Fibroblast of peridontal ligament (primary cell): ENCODE measurements around the gene UBE3C.

Experiments used
- DNase-seq: peaks from one replicate; pipeline ENCODE4 v3.0.0-alpha.2; 2010; ENCODE audit errors: extremely low read depth

UBE3C gene

DNA sequence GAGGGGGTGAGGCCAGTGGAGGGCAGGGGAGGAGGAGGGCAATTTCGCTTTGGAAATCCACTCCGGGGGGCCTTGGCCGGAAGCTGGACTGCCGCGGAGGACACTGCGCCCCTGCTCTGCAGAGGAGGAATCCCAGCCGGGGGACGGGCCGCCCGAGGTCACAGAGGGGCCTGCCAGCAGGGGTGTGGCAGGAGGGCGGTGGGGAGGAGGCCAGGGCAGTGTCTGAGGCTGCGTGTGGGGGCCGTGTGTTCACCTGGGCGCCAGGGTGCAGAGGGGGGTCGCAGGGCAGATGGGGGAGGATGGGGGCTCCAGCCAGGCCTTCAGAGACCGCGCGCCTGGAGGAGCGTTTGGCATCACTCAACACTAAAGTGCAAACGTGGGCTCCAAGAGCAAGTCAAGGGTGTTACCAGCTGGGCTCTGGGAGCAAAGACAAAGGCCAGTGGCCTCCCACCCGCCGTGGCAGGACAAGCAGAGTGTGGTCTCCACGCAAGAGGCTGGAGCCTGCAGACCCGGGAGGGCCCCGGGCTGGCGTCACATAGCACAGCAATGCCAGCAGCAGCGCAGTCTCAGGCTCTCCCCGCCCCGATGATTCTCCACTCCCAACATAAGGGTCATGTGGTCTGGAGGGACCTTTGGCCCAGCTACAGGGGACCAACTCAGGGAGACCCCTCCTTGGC lies 152.8 kb downstream of the UBE3C start:
- DNase-seq = no peak

DNA sequence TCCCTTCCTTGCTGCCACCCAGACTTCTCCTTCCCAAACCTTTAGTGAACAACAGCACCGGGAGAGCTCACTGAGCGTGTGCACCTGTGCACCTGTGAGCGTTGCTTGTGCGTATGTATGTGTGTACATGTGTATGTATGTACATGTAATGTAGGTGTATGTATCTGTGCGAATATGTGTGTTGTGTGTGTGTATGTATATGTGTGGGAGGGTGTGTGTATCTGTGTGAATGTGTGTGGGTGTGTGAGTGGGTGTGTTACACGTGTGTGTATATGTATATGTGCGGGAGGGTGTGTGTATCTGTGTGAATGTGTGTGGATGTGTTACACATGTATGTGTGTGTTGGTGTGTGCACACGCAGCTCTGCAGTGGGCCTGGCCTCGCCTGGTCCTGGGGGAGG lies 153.5 kb downstream of the UBE3C start:
- no peak for DNase-seq

GRCh38 chr7:157292770-157293412 lies 154.2 kb downstream of the UBE3C start:
- DNase-seq = no peak

GRCh38 chr7:157293413-157293788 lies 154.7 kb downstream of the UBE3C start:
- DNase-seq = no peak

DNA sequence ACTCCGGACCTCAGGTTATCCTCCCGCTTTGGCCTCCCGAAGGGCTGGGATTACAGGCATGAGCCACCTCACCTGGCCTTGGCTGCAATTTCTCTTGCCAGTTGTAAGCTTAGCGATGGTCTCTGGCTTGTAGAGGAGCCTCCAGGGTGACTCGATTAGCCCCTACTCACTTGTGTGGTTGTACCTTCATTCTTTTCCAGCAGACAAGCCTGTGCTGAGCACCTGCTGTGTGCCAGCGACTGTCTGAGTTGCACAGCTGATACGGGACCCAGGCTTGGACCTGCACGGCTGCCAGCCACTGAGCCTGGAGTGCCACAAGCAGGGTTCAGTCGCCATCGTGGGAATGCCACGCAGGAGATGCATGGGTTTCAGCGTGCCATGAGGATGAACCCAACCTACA lies 156.0 kb downstream of the UBE3C start:
- DNase-seq = no peak

- no peak for DNase-seq
These were observed 156.6 kb downstream of the UBE3C start for GRCh38 chr7:157295338-157295737.

DNA sequence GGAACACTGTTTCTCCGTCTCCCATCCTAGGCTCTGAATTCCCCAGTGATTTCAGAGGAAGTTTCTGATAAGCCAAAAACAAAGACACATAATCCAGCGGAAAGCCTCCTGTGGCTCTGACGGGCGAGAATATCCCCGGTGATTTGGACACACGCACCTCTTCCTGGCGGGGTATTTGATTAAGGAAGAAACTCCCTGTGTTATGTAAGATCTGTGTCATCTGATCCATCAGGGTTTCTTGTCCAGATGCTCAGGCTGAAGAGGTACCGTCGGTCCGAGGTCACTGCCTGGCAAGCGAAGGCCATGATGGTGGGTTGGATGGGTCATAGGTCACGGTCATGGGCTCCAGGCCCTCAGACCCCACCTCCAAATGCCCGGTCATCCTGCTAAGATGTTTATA lies 158.5 kb downstream of the UBE3C start:
- DNase-seq = no peak

GRCh38 chr7:157299317-157299612 lies 160.5 kb downstream of the UBE3C start:
- no peak for DNase-seq

DNA sequence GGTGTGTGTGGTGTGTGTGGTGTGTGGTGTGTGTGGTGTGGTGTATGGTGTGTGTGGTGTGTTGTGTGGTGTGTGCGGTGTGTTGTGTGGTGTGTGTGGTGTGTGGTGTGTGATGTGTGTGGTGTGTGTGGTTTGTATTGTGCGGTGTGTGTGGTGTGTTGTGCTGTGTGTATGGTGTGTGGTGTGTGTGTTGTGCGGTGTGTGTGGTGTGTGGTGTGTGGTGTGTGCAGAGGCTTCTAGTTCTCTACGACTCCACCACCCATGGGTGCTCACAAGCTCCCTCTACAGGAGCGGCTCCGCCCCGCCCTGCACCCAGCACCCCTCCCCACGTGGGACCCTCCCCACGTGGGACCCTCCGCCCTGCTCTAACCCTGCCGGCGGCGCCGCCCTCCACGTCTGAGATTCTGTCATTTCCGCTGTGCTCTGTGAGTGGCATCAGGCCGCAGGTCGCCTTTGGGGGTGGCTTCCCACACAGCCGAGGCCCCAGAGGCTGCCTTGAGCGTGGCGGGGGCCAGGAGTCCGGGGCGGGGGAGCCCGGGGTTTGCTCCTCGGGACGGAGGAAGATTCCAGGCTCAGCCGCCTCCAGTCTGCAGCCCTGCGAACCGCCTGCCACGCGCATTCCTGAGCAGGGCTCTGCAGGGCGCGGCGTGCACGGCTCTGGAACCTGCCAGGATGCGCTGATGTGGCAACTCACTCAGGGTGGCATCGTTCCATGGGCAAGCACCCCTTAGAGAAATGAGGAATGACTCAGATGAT lies 161.1 kb downstream of the UBE3C start:
- no peak for DNase-seq

- DNase-seq = no peak
These were observed 161.7 kb downstream of the UBE3C start for GRCh38 chr7:157300369-157300825.

- DNase-seq = no peak
These were observed 162.9 kb downstream of the UBE3C start for GRCh38 chr7:157301610-157302120.

DNA sequence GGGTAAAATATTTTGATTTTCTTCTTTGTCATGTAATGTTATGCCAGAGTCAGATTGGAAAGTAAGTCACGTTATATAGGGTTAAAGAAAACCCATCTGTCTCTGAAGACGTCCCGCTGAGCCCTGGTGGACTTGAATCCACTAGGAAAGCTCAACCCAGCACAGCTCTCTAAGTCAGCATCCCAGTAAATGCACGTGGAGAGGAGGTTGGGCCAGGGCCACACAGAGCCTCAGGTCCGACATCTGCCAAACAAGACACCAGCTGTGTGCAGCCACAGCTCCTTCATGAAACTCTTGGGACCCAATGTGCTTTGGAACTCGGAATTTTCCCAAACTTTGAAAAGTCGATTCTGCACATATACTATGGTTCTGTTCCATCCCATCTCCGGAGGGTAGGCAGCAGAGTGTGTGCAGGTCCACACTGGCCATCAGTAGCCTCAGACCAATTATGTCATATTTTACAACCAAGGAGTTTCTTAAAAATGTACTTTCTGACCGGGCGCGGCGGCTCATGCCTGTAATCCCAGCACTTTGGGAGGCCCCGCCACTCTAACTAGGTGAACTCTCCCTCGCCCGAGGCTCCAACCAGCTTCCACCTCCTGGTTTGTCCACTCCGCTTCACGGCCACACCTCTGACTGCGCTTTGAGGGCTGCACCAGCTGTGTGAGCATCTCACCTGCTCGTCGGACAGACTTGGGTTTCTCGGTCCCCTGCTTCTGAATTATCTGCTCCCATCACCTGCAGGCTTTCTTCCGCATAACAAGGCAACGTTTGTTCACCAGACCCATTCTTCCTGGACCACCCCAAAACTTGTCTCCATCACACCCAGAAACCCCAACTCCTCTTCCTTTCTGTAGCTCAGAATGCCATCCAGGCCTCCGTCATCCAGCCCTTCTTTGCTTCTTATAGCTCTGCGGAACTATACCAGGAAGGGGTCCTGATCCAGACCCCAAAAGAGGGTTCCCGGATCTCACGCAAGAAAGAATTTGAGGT lies 168.4 kb downstream of the UBE3C start:
- no peak for DNase-seq

DNA sequence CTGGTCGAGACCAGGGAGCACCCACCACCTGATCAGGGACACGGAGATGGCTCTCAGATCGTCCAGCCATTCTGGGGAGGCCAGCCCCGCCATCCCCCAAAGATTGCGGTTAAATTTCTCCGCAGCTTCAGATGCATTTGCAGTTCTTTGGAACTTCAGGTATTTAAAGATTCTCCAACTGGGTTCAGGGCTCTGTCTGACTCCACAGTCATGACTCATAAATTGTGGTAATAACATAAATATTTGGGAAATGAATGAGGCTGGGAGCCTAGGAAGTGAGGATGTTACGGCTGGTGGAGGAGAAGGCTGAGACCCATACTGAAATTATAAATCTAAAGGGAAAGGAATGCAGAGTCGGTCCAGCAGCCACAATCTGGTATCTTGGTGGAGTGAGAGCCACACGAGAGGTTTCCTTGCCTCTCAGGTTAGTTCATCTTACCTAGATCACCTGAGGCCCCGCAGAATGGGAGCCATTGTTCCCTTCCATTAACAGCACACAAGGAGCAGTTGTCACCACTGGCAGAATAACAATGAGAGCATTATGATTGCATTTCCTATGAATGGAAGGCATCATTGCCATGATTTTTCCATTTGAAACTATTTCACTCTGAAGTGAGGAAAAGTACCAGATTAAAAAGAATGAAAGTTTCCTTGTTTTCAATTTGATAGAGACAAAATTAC lies 171.4 kb downstream of the UBE3C start:
- DNase-seq = peak; percentile 90

DNA sequence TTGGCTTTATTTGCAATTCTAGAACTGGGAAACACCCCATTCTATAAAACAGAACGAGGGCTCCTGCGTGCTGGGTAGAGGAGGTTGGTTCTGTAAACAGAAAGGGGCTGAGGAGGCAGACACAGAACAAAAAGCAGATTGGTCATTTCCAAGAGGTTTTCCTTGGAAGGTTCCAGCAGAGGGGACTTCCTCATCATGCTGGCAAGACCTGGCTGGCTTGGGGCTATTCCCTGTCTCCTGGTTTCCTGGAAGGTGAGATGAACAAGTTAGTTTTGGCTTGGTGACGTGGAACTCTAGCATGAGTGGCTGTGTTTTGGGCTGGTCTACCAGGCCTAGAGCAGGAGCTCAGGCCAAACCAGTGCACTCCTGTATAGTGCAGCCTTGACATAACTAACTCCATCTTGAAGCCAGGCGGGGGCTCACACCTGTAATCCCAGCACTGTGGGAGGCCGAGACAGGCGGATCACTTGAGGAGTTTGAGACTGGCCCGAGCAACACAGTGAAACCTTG lies 172.0 kb downstream of the UBE3C start:
- no peak for DNase-seq

- DNase-seq = no peak
These were observed 174.2 kb downstream of the UBE3C start for GRCh38 chr7:157312941-157313340.

GRCh38 chr7:157313645-157314044 lies 174.9 kb downstream of the UBE3C start:
- no peak for DNase-seq

DNA sequence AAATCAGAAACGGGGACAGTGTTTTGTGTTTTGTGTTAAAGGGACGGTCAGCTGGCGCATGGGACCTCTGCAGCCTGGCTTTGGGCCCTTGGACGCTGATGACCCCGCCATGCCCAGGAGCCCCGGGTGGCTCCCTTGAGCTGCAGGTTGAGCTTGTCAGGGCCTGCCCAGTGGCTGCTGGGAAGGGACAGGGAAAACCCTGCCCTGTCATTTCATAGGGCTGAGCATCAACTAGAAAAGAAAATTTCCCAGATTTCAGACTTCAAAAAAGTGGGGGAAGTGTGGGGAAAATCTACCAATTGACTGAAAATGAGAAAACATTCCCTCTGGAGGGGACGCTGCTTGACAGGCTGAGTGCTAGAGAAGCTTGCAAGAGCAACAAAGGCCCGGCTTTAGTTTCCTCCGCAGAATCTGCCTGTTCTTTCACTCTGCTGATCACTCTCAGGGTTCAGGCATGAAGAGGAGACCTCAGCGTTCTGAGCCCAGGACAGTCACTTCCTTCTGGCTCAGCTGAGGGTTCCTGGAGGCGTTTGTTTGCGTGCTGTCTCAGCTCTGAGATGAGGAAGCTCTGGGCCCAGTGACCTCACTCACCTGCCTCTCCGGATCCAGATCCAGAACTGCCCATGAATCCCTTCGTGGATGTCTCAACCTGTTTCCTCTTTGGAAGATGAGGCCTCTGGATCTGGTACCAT lies 179.4 kb downstream of the UBE3C start:
- DNase-seq = no peak
